GM18511 (cell line): ENCODE results near the gene CHPT1.
"Not testable (repeated sequence)": the region's sequence is repeated elsewhere in the genome, so short reads cannot be mapped to it uniquely, and the experiment has no call there.

Experiments
- ATAC-seq: cut with Tn5 transposase; IDR thresholded peaks from one replicate; pipeline ENCODE4 v1.9.1; 2021; ENCODE audit warnings: mild to moderate bottlenecking, moderate library complexity; ENCODE audit not compliant: unreplicated experiment

Gene CHPT1

GRCh38 chr12:101697197-101697929, at the start of gene CHPT1:
TSS of gene CHPT1 (plus strand) at chr12:101697640. CDS start at chr12:101697862, 222 bp downstream.
- peak; percentile 76 for ATAC-seq

GRCh38 chr12:101647711-101648110, 49.7 kb upstream of the CHPT1 start:
- no peak for ATAC-seq

GRCh38 chr12:101648195-101648594, 49.2 kb upstream of the CHPT1 start:
- ATAC-seq = no peak

GRCh38 chr12:101650346-101651117, 46.9 kb upstream of the CHPT1 start:
- no peak for ATAC-seq

- no peak for ATAC-seq
Observed at GRCh38 chr12:101653030-101653429, 44.4 kb upstream of the CHPT1 start.

GRCh38 chr12:101653503-101653902, 43.9 kb upstream of the CHPT1 start:
- no peak for ATAC-seq

GRCh38 chr12:101654442-101654841, 43.0 kb upstream of the CHPT1 start:
- ATAC-seq = no peak

GRCh38 chr12:101655393-101655792, 42.0 kb upstream of the CHPT1 start:
- no peak for ATAC-seq

GRCh38 chr12:101660662-101661061, 36.8 kb upstream of the CHPT1 start:
- ATAC-seq = not testable (repeated sequence)

- ATAC-seq = no peak
Observed at GRCh38 chr12:101663298-101663697, 34.1 kb upstream of the CHPT1 start.

- ATAC-seq = no peak
Observed at GRCh38 chr12:101664992-101665391, 32.4 kb upstream of the CHPT1 start.

GRCh38 chr12:101666052-101666728, 31.2 kb upstream of the CHPT1 start:
- ATAC-seq = no peak

- no peak for ATAC-seq
Observed at GRCh38 chr12:101667591-101667990, 29.8 kb upstream of the CHPT1 start.

GRCh38 chr12:101670007-101670671, 27.3 kb upstream of the CHPT1 start:
- no peak for ATAC-seq

GRCh38 chr12:101671157-101671791, 26.2 kb upstream of the CHPT1 start:
- ATAC-seq = peak; percentile 95

- peak; percentile 28 for ATAC-seq
Observed at GRCh38 chr12:101671833-101672232, 25.6 kb upstream of the CHPT1 start.

- ATAC-seq = no peak
Observed at GRCh38 chr12:101675555-101675954, 21.9 kb upstream of the CHPT1 start.

GRCh38 chr12:101676497-101676896, 20.9 kb upstream of the CHPT1 start:
- not testable (repeated sequence) for ATAC-seq

- ATAC-seq = no peak
Observed at GRCh38 chr12:101678081-101678480, 19.4 kb upstream of the CHPT1 start.

GRCh38 chr12:101680240-101680639, 17.2 kb upstream of the CHPT1 start:
- ATAC-seq = no peak

- no peak for ATAC-seq
Observed at GRCh38 chr12:101680647-101681046, 16.8 kb upstream of the CHPT1 start.
